GM12891 (cell line): ENCODE results near the gene FGF4.

Experiments
- DNase-seq: peaks from one replicate; pipeline ENCODE4 v3.0.0; 2011; ENCODE audit warnings: low spot score; ENCODE audit not compliant: insufficient read length
- FAIRE-seq: peaks from 2 replicates; lab custom pipeline; 2011; peaks lifted over from hg19 to GRCh38; lab: Jason Lieb, UNC
- PAX5 ChIP-seq: IDR thresholded peaks from 2 replicates; pipeline ENCODE4 v1.6.1; 2011; ENCODE audit warnings: low read length, moderate library complexity, mild to moderate bottlenecking; ENCODE audit not compliant: insufficient read depth, severe bottlenecking
- POLR2A ChIP-seq: IDR thresholded peaks from 2 replicates; pipeline ENCODE4 v1.6.1; 2011; ENCODE audit warnings: low read depth, low read length, control low read depth
- POLR2AphosphoS5 ChIP-seq: IDR thresholded peaks from 2 replicates; pipeline ENCODE4 v1.6.1; 2011; ENCODE audit warnings: low read depth, low read length, control low read depth
- POU2F2 ChIP-seq: IDR thresholded peaks from 2 replicates; pipeline ENCODE4 v1.6.1; 2011; ENCODE audit warnings: low read depth, mild to moderate bottlenecking, control low read depth, low read length, moderate library complexity
- SPI1 ChIP-seq: IDR thresholded peaks from 2 replicates; pipeline ENCODE4 v1.6.1; 2011; ENCODE audit warnings: low read depth, low read length, control low read depth
- TAF1 ChIP-seq: IDR thresholded peaks from 2 replicates; pipeline ENCODE4 v1.6.1; 2011; ENCODE audit warnings: low read depth, low read length, control low read depth

The FGF4 gene

GRCh38 chr11:69800278-69800677 is 25.1 kb upstream of the FGF4 start:
- FAIRE-seq = no peak
- TF ChIP-seq POLR2A = no peak
- TF ChIP-seq TAF1 = no peak
- no peak for TF ChIP-seq SPI1
- TF ChIP-seq POU2F2 = no peak
- TF ChIP-seq PAX5 = no peak
- no peak for TF ChIP-seq POLR2AphosphoS5
- DNase-seq = no peak

GRCh38 chr11:69799582-69799981 is 24.4 kb upstream of the FGF4 start:
- no peak for DNase-seq
- no peak for FAIRE-seq
- no peak for TF ChIP-seq POU2F2
- TF ChIP-seq SPI1 = no peak
- no peak for TF ChIP-seq PAX5
- TF ChIP-seq POLR2A = no peak
- TF ChIP-seq TAF1 = no peak
- no peak for TF ChIP-seq POLR2AphosphoS5

- DNase-seq = no peak
- TF ChIP-seq TAF1 = no peak
- TF ChIP-seq POLR2A = no peak
- TF ChIP-seq SPI1 = no peak
- no peak for TF ChIP-seq POLR2AphosphoS5
- no peak for TF ChIP-seq POU2F2
- no peak for TF ChIP-seq PAX5
- FAIRE-seq = no peak
Measured at GRCh38 chr11:69799097-69799496, 24.0 kb upstream of the FGF4 start.

- DNase-seq = no peak
- TF ChIP-seq SPI1 (no peak), POU2F2 (no peak), POLR2AphosphoS5 (no peak), POLR2A (no peak), TAF1 (no peak), PAX5 (no peak)
- no peak for FAIRE-seq
Measured at GRCh38 chr11:69797737-69798528, 22.8 kb upstream of the FGF4 start.

- TF ChIP-seq POLR2AphosphoS5 = no peak
- TF ChIP-seq POLR2A = no peak
- no peak for TF ChIP-seq PAX5
- TF ChIP-seq TAF1 = no peak
- TF ChIP-seq SPI1 = no peak
- no peak for TF ChIP-seq POU2F2
- DNase-seq = no peak
- FAIRE-seq = no peak
Measured at GRCh38 chr11:69797156-69797555, 22.0 kb upstream of the FGF4 start.

GRCh38 chr11:69796063-69796462 is 20.9 kb upstream of the FGF4 start:
- FAIRE-seq (no peak), DNase-seq (no peak)
- TF ChIP-seq TAF1 (no peak), POLR2AphosphoS5 (no peak), POLR2A (no peak), PAX5 (no peak), SPI1 (no peak), POU2F2 (no peak)

GRCh38 chr11:69791276-69792180 is 16.4 kb upstream of the FGF4 start:
- no peak for FAIRE-seq
- no peak for DNase-seq
- TF ChIP-seq POLR2A (no peak), POU2F2 (no peak), PAX5 (no peak), TAF1 (no peak), POLR2AphosphoS5 (no peak), SPI1 (no peak)

- TF ChIP-seq SPI1 (no peak), TAF1 (no peak), PAX5 (no peak), POLR2A (no peak), POU2F2 (no peak), POLR2AphosphoS5 (no peak)
- no peak for FAIRE-seq
- DNase-seq = no peak
Measured at GRCh38 chr11:69788956-69789355, 13.8 kb upstream of the FGF4 start.

GRCh38 chr11:69787906-69788305 is 12.8 kb upstream of the FGF4 start:
- no peak for DNase-seq
- FAIRE-seq = no peak
- no peak for TF ChIP-seq SPI1
- no peak for TF ChIP-seq POLR2A
- TF ChIP-seq POLR2AphosphoS5 = no peak
- TF ChIP-seq PAX5 = no peak
- TF ChIP-seq POU2F2 = no peak
- no peak for TF ChIP-seq TAF1
